GM18868 (cell line): ENCODE measurements around the gene MED27.
"Not testable (repeated sequence)": the region's sequence is repeated elsewhere in the genome, so short reads cannot be mapped to it uniquely, and the experiment has no call there.

ENCODE experiments used
- ATAC-seq: cut with Tn5 transposase; IDR thresholded peaks from one replicate; pipeline ENCODE4 v1.9.1; 2021; ENCODE audit warnings: mild to moderate bottlenecking, moderate library complexity; ENCODE audit not compliant: unreplicated experiment

Gene MED27

DNA sequence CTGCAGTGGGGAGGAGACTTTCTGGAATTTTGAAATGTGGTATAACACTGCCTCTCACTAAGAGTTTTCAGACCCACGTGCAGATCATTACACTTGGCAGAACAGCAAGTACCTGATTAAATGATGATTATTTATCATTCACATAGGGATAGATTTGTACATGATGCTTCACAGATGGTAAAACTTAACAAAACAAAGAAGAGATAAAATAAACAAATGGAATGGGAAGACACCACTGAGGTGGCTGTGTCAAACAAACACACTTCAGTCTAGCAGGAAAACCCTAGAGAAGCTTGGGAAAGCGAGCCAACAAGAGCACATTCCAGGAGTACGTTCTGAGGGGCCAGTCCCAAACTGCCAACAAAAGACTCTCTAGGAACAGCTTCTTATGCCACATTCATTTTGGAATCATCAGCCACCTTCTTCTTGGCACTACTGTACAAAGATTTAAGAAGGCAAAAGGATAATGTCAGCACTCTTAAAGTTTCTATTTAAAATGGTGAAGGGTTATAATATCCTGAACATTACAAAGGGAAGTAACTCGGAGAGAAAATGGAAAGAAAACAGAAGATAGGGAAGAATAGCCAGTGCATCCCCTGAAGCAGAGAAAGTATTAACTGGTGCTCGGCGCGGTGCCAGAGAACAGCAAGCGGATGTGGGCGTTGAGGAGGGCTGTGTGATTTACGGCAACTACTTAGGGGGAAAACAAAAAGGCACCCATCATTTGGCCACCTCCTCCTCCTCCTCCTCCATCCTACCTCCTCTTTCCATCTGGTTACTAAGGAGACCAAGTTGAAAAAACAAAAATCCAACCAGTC lies 1.6 kb downstream of the MED27 start:
- ATAC-seq = no peak

DNA sequence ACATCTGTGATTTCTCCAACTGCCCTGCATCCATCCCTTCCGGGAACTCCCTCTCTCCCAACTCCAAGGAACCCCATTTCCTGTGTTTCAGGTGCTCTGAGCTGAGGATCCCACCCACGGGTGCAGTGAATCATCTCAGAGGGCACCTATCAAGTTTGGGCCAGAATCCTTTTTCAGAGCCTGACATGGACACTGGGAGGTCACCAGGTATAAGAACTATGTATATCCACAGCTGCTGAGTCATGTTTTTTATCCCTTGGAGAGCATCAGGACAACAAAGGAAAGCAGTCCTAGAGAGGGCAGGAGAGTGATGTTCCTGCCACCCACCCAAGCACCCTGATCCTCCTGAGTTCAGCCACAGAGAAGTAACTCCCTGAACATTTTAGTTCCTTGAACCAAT lies 3.8 kb downstream of the MED27 start:
- ATAC-seq = no peak

DNA sequence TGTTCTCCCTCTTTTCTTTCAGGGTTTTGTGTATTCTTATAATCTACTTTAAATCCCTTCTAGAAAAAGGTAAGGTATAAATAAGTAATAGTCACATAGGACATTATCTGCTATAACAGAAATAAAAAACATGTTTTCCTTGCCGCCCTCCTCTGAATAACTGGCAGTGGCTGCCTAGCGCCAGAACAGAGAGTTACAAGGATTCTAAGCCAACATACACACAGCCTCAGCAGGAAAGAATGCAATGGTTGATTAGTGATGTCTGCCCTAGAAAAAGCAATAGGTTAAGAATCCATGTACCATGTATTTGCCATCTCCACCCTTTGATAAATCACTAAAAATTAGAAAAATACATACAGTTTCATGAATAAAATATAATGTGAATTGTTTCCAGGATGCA lies 4.9 kb downstream of the MED27 start:
- no peak for ATAC-seq

DNA sequence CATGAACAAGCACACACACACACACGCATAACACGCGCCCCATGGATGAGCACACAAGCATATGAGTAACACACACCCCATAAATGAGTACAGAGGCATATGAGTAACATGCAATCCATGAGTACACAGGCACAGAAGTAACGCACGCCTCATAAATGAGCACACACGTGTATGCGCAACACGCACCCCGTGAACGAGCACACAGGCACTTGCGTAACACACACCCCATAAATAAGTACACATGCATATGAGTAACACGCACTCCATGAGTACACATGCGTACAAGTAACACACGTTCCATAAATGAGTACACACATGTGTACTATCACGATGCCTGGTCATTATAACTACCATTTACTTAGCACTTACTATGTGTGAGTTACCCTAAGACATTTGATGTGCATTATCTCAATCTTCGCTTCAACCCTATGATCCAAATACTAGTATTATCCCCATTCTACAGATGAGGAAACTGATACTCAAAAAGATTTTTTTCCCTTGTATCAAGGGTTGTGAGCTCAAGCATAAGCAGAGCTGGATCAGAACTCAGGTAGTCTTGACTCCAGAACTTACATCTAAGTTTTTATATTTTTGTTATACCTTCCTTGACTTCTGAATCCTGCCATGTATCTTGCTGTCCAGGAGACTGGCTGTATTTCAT lies 7.7 kb downstream of the MED27 start:
- no peak for ATAC-seq

DNA sequence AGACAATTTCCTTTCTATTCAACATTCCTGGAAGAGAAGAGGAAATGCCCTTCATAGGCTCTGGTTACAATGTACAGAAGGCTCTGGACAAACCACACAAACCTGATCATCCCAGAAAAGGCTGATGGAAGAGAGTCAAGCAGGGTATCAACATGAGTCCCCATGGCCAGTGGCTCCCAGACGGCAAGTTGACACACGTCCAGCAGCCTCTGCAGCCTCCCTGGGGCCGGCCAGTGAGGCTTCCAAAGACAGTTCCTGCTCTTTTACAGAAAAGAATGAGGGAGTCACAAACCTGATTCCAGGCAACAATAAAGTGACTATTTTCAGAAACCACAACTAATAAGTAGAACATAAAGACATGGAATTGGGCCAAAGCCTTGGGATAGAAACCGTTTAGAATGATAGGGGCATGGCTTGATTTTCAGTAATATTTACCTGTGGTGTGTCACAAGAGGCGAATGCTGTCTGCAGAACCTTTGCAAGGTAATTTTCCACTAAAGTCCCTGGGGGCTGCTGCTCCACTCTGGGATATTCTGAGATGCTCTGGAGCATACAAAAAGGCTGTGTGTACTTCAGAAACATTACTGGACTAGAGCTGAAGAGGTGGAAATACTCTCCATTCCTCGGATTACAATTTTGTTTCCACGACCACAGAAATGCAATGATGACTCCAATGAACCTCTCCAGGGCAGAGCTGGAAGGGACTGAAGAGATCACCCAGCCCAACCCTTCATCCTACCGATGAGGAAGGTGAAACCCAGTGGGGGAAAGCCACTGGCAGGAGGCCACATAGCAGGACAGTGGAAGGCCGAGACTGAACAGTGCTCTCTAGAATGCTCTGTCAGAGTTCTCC lies 10.4 kb downstream of the MED27 start:
- ATAC-seq = no peak

DNA sequence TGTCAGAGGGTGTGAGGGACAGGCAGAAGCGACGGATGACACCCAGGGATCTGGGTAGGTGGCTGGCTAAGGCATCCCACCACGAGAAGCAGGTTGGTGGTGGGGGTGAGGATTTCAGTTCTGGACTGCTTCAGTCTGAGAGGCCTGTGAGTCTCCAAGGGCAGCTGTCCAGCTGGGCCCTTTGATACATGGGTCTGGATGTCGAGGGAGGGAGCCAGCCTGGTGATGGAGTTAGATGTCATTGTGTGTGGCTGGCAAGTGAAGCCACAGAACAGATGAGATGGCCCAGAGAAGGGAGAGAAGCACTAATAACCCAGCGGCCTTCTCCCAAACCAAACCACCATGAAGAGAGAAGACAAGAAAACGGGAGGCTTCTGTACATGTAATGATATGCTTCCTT lies 11.1 kb downstream of the MED27 start:
- ATAC-seq = no peak

DNA sequence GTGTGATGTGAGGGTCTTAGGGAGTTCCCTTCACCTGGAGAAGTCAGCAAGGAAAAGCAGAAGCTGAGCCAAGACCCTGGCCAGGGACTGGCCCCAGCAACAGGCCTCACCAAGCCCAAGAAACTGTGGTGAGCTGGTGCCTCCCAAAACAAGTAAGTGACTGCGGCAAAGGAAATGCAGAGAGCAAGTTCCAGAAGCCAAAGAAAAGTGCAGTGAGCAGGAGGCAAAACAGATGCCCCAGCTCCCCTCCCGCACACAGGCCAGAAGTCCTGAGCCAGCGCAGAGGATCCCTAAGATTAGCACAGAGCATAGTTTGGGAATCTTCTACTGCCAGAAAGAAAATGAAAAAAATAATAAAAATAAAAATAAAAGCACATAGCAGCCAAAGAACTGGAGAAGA lies 13.2 kb downstream of the MED27 start:
- no peak for ATAC-seq

DNA sequence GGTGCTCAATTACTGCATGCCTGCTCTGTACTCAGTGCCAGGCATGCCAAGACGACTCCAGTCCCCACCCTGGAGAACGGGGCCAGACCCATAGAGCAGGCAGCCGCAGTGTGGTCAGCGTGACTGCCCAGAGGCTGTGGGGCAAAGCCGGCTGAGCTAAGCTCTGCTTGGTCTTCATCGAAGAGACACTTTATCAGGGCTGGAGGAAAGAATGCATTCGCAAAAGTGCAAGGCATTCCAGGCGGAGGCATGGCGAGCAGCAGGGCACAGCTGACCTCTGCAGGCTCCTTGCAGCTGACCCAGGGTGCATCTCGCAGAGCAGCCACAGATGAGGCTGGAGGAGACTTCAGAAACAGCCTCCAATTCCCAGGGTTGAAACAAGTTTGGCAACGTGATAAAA lies 13.6 kb downstream of the MED27 start:
- ATAC-seq = no peak

DNA sequence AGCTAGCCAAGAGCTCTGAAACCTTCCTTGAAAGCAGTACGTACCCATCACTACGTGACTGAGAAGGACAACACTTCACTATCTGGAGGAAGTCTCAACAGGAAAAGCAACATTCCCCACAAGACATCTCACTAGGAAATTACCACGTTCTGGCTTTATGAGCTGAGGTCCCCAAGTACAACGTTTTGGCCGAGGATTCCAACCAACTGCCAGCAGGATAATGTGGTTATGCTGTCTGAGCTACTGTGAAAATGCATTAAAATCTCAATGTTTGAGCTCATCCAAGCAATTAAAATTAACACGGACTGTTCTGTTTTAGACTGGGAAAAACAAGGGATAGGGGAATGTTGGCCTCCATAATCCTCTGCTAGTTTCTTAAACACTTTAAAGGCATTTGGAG lies 16.4 kb downstream of the MED27 start:
- no peak for ATAC-seq

DNA sequence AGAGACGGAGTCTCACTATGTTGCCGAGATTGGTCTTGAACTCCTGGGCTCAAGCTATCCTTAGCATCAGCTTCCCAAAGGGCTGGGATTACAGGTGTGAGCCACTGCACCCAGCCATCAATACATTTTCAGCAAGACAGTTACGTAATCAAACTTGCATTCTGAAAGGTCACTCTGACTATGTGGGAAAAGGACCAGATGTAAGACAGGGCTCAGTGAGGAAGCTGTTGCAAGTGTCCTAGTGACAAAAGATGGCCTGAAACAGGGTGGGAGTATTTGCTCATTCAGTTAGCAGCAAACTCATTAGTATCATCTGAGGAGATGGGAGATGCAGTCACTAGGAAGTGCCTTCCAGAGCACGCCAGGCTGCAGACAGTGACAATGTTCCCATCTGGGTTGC lies 16.9 kb downstream of the MED27 start:
- ATAC-seq = no peak

DNA sequence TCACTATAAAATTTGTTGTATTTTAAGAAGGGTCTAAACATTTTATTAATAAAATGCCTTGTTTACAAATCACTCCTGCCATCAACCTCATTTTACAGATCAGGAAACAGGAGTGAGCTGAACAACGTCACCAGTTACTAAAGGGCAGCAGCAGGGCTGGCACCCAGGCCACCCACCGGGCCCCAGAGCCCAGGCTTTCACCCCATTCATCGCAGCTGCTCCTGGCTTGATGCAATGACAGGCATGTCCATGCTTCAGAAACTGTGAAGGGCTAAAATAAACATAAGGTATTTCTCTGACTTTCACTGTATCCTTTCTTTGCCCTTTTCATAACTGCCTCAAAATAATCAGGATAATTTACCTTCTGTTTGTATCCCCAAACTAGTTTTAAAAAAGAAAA lies 18.1 kb downstream of the MED27 start:
- ATAC-seq = no peak

DNA sequence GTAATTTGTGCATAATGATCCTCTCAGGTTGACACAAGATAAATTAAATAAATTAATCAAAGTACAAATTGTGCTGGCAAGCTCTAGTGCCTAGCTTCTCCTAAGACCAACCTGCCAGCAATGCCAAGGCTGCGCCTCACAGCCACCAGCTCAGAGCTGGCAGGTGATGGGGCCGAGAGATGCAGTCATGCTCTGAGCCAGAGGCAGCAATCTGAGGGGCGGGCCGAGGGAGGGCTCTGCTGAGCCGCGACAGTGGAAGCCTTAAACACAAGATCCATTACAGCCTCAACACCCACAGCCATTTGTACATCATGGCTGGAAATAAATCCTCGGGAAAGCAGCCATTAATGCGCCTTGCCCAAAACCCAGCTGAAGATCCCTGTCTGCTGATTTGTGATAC lies 20.3 kb downstream of the MED27 start:
- ATAC-seq = no peak

DNA sequence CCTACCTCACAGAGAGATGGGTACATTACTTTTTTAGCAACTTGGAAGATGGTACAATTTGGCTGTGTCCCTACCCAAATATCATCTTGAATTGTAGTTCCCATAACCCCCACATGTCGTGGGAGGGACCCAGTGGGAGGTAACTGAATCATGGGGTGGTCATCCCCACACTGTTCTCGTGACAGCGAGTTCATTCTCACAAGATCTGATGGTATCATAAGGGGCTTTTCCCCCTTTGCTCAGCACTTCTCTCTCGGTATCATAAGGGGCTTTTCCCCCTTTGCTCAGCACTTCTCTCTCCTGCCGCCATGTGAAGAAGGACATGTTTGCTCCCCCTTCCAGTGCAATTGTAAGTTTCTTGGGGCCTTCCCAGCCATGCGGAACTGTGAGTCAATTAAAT lies 21.4 kb downstream of the MED27 start:
- not testable (repeated sequence) for ATAC-seq

DNA sequence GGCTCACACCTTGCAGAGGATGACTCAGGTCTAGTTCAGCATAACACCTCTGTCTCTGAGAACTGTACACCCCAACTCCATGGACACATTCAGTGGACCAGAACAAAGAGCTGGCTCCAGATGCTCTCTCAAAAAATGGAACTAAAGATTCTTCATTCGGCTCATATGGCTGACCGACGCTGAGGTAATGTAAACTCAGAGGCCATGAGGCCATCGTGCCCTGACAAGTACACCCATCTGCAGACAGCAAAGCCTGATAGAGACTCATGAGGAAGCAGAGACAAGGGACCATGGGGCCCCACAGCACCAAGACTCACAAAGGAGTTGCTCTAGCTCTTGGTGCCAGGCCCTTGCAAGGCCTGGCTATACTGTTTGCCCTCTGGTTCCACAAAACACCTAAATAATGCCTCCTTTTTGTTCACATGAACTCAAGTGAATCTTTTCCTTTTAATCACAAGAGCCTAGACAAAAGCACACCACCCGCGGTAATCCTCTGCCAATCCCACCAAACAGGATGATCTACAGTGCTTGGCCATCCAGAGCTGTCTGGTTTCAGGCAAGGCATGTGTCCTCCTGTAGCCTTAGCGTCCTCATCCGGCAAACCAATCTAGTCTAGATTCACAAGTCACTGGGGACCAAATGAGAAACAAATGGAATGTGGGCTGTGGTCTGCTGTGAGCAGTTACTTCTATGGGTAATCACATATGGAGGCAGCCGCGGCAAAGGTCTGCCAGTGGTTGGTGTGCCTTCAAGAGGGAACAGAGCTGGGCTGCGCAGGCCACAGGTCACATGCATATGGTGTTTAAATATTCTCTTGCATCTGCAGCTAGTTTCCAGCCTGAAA lies 22.7 kb downstream of the MED27 start:
- ATAC-seq = no peak

DNA sequence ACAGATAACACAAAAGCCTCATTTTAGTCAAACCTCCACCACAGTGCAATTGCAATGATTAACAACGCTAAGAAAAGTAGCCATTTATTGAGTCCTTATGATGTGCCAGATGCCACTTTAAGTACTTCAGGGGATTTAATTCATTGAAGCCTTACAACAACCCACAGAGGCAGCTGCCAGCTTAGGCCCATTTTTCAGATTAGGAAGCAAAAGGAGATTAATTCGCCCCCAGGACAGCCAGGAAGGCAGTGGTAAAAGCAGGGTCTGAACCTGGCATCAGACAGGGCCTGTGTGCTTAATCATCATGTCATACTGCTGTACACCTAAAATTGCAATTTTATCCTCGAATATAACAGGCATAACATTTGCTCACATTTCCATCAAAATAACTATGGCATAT lies 23.9 kb downstream of the MED27 start:
- ATAC-seq = no peak

DNA sequence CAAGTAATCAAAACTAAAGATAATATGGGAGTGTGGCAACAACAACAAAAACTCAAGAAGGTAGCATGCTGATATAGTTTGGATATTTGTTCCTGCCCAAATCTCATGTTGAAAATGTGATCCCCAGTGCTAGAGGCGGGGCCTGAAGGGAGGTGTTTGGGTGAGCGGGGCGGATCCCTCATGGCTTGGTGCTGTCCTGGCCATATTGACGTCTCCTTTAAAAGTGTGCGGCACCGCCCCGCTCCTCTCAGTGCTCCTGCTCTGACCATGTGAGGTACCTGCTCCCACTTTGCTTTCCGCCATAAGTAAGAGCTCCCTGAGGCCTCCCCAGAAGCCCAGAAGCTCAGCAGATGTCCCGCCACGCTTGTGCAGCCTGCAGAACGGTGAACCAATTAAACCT lies 25.6 kb downstream of the MED27 start:
- ATAC-seq = no peak

DNA sequence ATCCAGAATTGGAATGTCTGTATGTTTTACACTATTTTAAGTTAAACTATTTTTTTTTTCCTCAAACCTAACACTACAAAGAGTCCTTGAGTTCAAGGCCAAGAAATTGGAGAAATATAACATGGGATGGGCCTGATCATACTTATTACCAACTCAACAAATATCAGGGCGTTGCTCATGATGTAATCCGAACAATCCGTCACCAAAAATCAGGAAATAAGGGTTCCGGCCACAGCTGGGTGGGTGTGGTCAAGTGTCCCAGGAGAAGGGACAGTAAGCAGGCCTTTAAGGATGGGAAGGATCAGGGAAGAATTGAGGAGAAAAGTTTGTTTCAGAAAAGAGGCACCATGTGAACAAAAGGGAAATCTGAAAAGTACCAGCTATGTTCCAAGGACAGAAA lies 29.8 kb downstream of the MED27 start:
- no peak for ATAC-seq

DNA sequence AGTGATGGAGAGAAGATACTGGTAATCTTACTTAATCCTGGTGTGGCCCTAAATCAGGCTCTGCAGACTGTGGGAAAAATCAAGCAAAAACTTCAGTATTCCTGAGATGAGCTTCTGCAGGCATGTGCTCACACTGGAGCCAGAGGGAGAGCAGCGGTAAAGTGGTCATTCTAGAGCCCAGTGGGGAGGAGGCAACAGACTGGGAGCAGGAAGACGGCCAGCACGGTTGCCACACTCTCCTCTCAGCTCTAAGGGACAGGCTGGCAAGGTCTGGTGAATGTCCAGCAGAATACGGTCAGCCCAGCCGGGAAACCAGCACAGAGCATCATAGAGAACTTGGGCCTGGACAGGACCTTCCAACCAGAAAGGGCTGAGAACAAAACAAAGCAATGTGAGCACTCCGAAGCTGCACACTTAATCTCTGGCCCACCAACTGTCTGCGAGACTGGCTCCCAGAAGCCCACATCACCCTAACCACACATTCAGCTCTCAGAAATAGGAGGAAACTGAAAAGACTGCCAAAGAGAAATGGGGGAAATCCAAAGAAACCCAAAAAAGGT lies 30.3 kb downstream of the MED27 start:
- ATAC-seq = no peak

DNA sequence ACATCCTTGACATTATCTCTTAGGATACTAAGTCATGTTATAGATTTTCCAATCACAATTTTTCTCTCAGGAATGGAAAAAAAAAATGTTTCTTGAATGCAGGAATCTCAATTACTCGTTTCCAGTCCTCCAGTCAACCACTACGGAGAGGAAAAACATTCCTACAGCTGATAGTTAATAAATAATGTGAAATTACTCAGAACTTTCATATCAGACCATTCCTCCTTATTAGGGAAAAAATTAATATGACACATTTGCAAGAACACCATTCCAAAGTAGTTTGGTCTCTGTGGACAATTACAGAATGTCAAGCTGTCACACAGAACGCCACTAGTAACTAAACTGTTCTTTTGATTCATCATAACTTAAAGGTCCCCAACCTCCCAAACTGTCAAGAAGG lies 31.5 kb downstream of the MED27 start:
- no peak for ATAC-seq

DNA sequence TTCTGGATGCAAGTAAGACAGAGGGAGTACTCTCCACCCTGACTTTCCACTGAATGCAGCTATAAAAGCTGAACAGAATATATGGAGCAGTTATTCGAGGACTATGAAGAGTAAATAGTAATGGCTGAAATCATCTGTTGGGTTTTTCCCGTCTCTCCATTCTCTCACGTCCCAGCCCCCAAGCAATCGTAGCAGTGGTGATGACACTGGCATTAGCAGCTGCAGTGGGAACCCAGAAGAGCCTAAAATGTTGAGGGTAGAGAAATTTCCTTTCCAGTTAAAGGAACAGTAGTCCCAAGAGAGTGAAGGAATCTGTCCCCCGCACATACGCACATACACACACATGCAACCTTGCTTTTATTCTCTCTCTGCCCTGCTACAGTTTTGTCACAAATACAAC lies 33.2 kb downstream of the MED27 start:
- no peak for ATAC-seq
